Activated B cell treated with CpG ODN at 0.5 μM for 24 hours (primary cell): ENCODE data around the gene PDE3A. TPM values are rescaled to one million over a fixed set of nuclear protein-coding genes. Genes with fewer than 3 reads are reported as not detected.

Source experiments
- ATAC-seq: fragments of 200-7000 bp; cut with Tn5 transposase; one replicate; pipeline ENCODE4 v1.10.0; 2021; ENCODE audit warnings: low read depth, mild to moderate bottlenecking, moderate library complexity
- CTCF ChIA-PET: fragments of 350-600 bp; sonication (Branson Sonifier 250); formaldehyde crosslinking; loops from one replicate; lab custom pipeline; 2021; ENCODE audit warnings: antibody characterized with exemption; lab: Charles Lee
- POLR2A ChIA-PET: fragments of 350-600 bp; sonication (Branson Sonifier 250); formaldehyde crosslinking; loops from one replicate; lab custom pipeline; 2021; ENCODE audit warnings: antibody characterized with exemption; lab: Charles Lee
- DNase-seq: peaks from one replicate; pipeline ENCODE4 v3.0.0; 2022
- H3K27ac Mint-ChIP-seq: one replicate; pipeline ENCODE4 v1.8.0; 2020; ENCODE audit warnings: mixed read lengths
- H3K27me3 Mint-ChIP-seq: one replicate; pipeline ENCODE4 v1.8.0; 2021; ENCODE audit warnings: mixed read lengths
- H3K36me3 Mint-ChIP-seq: one replicate; pipeline ENCODE4 v1.8.0; 2021; ENCODE audit warnings: low read depth, mixed read lengths
- H3K4me1 Mint-ChIP-seq: one replicate; pipeline ENCODE4 v1.8.0; 2021; ENCODE audit warnings: mixed read lengths
- H3K4me3 Mint-ChIP-seq: one replicate; pipeline ENCODE4 v1.8.0; 2020; ENCODE audit warnings: mild to moderate bottlenecking, mixed read lengths
- H3K9me3 Mint-ChIP-seq: one replicate; pipeline ENCODE4 v1.8.0; 2020; ENCODE audit warnings: mixed read lengths
- intact Hi-C: fragments of 100-400 bp; cut with micrococcal nuclease; formaldehyde crosslinking; loops from one replicate; pipeline ENCODE4 v1.15.1; 2024
- total RNA-seq: library from RNA; stranded (reverse); gene quantifications from 2 replicates; pipeline ENCODE4 v1.2.3, GENCODE V29; 2022
- TF ChIP-seq, protein P1 (sequence below): fragments of 200-600 bp; IDR thresholded peaks from one replicate; pipeline ENCODE4 v1.8.0; 2022; ENCODE audit warnings: antibody characterized with exemption, mild to moderate bottlenecking

PDE3A gene
- total RNA-seq, 1 donor from 2014 or later: not detected

DNA sequence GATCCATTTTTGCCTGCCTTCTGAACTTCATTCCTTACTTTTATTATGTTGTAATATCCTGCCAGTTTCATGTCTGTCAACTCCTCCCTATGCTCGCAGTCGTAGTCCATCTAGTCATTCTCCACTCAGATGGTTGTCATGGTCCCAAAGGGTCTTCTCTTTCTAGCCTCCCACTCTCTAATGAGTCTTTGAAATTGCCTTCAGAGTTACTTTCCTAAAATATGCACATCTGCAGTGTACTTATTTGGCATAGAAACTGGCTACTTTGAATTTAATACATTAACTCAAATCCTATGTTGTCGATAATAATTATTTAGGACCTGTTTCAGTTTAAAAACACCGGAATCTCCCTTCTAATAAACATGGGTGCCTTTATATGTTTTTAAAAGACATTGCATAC, 101.0 kb downstream of the PDE3A start:
- Mint-ChIP-seq H3K27me3 (no peaks in the 10 kb centered on the region), H3K27ac (no peak overlapping the region), H3K4me3 (no peak overlapping the region), H3K4me1 (no peaks in the 10 kb centered on the region), H3K36me3 (no peaks in the 10 kb centered on the region), H3K9me3 (no peaks in the 10 kb centered on the region)
- ATAC-seq: no peak
- TF ChIP-seq, protein P1, sequence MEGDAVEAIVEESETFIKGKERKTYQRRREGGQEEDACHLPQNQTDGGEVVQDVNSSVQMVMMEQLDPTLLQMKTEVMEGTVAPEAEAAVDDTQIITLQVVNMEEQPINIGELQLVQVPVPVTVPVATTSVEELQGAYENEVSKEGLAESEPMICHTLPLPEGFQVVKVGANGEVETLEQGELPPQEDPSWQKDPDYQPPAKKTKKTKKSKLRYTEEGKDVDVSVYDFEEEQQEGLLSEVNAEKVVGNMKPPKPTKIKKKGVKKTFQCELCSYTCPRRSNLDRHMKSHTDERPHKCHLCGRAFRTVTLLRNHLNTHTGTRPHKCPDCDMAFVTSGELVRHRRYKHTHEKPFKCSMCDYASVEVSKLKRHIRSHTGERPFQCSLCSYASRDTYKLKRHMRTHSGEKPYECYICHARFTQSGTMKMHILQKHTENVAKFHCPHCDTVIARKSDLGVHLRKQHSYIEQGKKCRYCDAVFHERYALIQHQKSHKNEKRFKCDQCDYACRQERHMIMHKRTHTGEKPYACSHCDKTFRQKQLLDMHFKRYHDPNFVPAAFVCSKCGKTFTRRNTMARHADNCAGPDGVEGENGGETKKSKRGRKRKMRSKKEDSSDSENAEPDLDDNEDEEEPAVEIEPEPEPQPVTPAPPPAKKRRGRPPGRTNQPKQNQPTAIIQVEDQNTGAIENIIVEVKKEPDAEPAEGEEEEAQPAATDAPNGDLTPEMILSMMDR: no peak
- CTCF ChIA-PET: no interaction called here
- intact Hi-C loops: loop anchor here (10.0 kb wide), 1 partner anchor 1546 kb away; no protein-coding TSS in a partner anchor
- POLR2A ChIA-PET: no interaction called here
- no peak for DNase-seq

DNA sequence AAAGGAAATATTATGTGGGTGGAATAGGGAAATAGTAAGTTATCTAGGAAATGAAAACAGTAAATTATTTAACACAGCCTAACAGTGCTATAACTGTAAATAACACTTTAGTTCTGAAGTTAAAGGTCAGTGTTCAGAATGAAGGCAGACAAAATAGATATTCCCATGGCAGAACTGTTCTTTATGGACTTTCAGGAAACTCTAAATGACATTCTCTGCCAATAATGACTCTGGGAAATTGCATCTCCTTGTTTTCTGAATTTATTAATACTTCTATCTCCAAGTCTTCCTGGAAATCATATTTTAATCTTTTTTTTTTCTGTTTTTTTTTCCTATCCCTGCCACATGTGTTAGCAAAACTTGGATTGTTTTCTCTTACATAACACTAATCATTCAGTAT, 101.4 kb downstream of the PDE3A start:
- no peaks in the 10 kb centered on the region for H3K27me3 Mint-ChIP-seq
- ATAC-seq (no peak), DNase-seq (no peak)
- no peak overlapping the region for H3K27ac Mint-ChIP-seq
- TF ChIP-seq, protein P1: no peak
- ChIA-PET POLR2A (no interaction called here), CTCF (no interaction called here)
- no peaks in the 10 kb centered on the region for H3K9me3 Mint-ChIP-seq
- no peak overlapping the region for H3K4me3 Mint-ChIP-seq
- no peaks in the 10 kb centered on the region for H3K4me1 Mint-ChIP-seq
- intact Hi-C loops: loop anchor here (10.0 kb wide), 1 partner anchor 1545 kb away; no protein-coding TSS in a partner anchor
- no peaks in the 10 kb centered on the region for H3K36me3 Mint-ChIP-seq

DNA sequence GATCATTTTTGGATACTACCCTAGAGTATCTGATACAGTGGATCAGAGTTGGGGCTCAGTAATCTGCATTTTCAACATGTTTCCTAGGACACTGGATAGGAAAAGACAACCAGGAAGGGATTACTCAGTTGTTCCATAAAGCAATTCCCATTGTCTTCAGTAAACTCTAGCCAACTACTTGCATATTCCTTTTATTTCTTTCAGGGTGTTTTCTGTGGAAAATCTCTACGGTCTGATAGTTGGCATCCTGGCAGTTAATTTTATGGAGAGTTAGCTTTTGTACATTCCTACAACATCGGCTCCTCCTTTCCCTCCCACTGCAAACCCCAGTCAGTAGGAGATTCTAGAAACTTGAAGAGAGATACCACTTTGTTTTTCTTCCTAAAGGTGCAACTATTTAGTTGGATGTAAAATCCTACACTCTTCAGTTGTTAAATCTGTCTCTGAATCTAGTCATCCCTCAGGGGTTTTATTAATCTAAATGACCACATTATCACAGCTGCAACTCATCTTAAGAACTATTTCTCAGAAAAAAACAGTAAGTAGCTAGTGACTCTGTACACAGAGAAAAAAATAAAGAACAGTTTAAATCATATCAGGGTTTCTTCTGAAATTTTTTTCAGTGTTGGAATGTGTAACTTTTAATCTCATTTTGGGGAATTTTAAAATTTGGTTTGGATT, 103.9 kb downstream of the PDE3A start:
- CTCF ChIA-PET: interaction anchor here (1.1 kb wide), 1 partner anchor 10 kb away, joined by 4 read pairs; no protein-coding TSS in a partner anchor
- no peaks in the 10 kb centered on the region for H3K27me3 Mint-ChIP-seq
- TF ChIP-seq, protein P1: no peak
- no peaks in the 10 kb centered on the region for H3K4me1 Mint-ChIP-seq
- no peak overlapping the region for H3K27ac Mint-ChIP-seq
- H3K4me3 Mint-ChIP-seq: no peak overlapping the region
- intact Hi-C loops: no loop called here
- DNase-seq (no peak), ATAC-seq (no peak)
- H3K9me3 Mint-ChIP-seq: no peaks in the 10 kb centered on the region
- H3K36me3 Mint-ChIP-seq: no peaks in the 10 kb centered on the region
- POLR2A ChIA-PET: no interaction called here

DNA sequence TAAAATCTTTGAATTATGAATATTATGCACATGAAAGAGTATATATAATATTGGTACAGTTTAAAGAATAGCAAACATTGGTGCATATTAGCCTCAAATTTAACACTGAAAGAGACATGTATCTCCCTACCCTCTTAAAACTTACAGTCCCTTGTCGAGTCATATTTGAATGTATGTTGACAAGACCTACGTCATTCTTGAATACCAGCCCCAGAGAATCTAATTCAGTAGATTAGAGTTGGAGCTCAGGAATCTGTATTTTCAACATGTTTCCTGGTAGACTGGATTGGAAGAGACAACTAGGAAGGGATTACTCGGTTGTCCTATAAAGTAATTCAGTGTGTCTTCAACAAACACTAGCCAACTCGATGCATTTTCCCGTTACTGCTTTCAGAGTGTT, 104.8 kb downstream of the PDE3A start:
- ChIA-PET POLR2A (no interaction called here), CTCF (interaction anchor here (1.1 kb wide), 1 partner anchor 10 kb away, joined by 4 read pairs; no protein-coding TSS in a partner anchor)
- no peak for DNase-seq
- Mint-ChIP-seq H3K4me1 (no peaks in the 10 kb centered on the region), H3K36me3 (no peaks in the 10 kb centered on the region), H3K27ac (no peak overlapping the region), H3K27me3 (no peaks in the 10 kb centered on the region), H3K9me3 (no peaks in the 10 kb centered on the region), H3K4me3 (no peak overlapping the region)
- TF ChIP-seq, protein P1: no peak
- no peak for ATAC-seq
- intact Hi-C loops: no loop called here

DNA sequence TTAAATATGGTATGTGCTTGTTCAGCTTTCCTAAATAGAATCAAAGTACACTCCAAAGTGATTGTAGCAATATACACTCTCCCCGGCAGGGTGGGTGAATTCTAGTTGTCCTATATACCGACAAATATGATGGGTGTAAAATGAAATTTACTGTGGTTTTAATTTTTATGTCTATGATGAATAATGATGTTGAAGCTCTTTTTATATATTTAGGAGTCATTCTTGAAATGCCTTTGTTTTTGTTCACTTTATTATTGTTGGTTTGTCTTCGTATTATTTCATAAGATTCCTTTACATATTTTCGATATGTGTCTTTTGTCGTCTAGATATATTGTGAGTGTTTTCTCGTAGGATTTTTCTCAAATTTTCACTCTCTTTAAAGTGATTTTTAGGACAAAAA, 105.7 kb downstream of the PDE3A start:
- H3K27ac Mint-ChIP-seq: no peak overlapping the region
- no peaks in the 10 kb centered on the region for H3K36me3 Mint-ChIP-seq
- H3K9me3 Mint-ChIP-seq: no peaks in the 10 kb centered on the region
- no peaks in the 10 kb centered on the region for H3K27me3 Mint-ChIP-seq
- DNase-seq (no peak), ATAC-seq (no peak)
- no peaks in the 10 kb centered on the region for H3K4me1 Mint-ChIP-seq
- ChIA-PET POLR2A (no interaction called here), CTCF (no interaction called here)
- TF ChIP-seq, protein P1: no peak
- intact Hi-C loops: no loop called here
- H3K4me3 Mint-ChIP-seq: no peak overlapping the region
